ENCODE data around the gene TMEM132D. TPM values are rescaled to one million over a fixed set of nuclear protein-coding genes. Genes with fewer than 3 reads are reported as not detected.

TMEM132D gene
- total RNA-seq, 2 donors from 2014 or later: under 0.01 to 0.26 TPM

DNA sequence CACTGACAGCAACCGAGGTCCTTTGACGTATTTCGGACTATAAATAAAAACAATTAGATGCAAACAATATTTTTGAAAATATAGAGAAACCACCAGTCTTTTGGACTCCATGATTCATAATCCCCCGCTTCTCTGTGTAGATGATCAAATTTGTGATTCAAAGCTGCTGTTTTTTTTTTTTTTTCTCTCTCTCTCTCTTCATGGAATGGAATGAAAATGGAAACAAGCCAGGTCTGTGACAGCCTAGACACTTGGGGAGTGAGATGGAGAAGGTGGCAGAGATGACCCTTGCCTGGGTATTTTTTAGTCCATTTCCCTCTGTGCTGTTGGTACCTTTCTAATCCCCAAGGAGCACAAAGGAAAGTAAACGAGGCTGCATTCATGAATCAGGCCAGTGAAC is 802.0 kb downstream of the TMEM132D start:
- H3K27ac ChIP-seq: no peak overlapping the region
- H3K27me3 ChIP-seq: no peaks in the 10 kb centered on the region
- H3K4me1 ChIP-seq: no peaks in the 10 kb centered on the region
- ATAC-seq (no peak), DNase-seq (no peak)
- 62 to 64% methylated on average over 5 of the region's 5 CpGs for WGBS, 2 donors
- no peak for TF ChIP-seq POLR2A (IDR thresholded peaks at IDR 0.05)
- TF ChIP-seq, protein P1, sequence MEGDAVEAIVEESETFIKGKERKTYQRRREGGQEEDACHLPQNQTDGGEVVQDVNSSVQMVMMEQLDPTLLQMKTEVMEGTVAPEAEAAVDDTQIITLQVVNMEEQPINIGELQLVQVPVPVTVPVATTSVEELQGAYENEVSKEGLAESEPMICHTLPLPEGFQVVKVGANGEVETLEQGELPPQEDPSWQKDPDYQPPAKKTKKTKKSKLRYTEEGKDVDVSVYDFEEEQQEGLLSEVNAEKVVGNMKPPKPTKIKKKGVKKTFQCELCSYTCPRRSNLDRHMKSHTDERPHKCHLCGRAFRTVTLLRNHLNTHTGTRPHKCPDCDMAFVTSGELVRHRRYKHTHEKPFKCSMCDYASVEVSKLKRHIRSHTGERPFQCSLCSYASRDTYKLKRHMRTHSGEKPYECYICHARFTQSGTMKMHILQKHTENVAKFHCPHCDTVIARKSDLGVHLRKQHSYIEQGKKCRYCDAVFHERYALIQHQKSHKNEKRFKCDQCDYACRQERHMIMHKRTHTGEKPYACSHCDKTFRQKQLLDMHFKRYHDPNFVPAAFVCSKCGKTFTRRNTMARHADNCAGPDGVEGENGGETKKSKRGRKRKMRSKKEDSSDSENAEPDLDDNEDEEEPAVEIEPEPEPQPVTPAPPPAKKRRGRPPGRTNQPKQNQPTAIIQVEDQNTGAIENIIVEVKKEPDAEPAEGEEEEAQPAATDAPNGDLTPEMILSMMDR (IDR thresholded peaks at IDR 0.05): no peak
- intact Hi-C loops (cut with DNase I): no loop called here
- no peak overlapping the region for H3K4me3 ChIP-seq
- H3K9me3 ChIP-seq: peaks cover 0 to 4% (median 0%) of the 10 kb centered on the region in 3 donors
- H3K36me3 ChIP-seq (replicated peaks in 1 of 2; ENCODE audit: insufficient read depth in 1 of 2, low read depth in 2 of 2): no peaks in the 10 kb centered on the region

DNA sequence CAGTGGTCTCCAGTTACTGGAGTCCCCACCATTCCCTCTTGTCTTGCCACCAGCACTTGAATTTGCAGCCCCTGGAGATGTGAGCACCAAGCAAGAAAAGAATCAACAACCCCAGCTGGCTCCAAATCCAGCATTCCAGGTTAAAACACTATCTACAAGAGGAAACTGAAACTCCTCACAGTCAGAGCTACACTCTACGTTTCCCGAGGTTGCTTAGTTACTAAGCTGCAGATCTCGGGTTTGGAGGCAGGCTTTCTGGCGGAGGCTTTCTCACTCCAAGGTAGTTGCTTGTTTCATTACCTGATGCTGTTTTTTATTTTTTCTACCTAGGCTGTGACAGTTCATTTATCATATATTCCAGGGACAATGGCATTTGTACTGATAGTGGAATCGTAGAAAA is 802.4 kb downstream of the TMEM132D start:
- peaks cover 0 to under 1% (median 0%) of the 10 kb centered on the region in 3 donors for H3K9me3 ChIP-seq
- WGBS, 2 donors: 42 to 58% methylated on average over 5 of the region's 5 CpGs
- no peaks in the 10 kb centered on the region for H3K4me1 ChIP-seq
- DNase-seq (no peak), ATAC-seq (no peak)
- intact Hi-C loops (cut with DNase I): no loop called here
- TF ChIP-seq, protein P1 (IDR thresholded peaks at IDR 0.05): no peak
- TF ChIP-seq POLR2A (IDR thresholded peaks at IDR 0.05): no peak
- H3K27me3 ChIP-seq: no peaks in the 10 kb centered on the region
- H3K27ac ChIP-seq: no peak overlapping the region
- H3K4me3 ChIP-seq: no peak overlapping the region
- no peaks in the 10 kb centered on the region for H3K36me3 ChIP-seq (replicated peaks in 1 of 2; ENCODE audit: insufficient read depth in 1 of 2, low read depth in 2 of 2)

DNA sequence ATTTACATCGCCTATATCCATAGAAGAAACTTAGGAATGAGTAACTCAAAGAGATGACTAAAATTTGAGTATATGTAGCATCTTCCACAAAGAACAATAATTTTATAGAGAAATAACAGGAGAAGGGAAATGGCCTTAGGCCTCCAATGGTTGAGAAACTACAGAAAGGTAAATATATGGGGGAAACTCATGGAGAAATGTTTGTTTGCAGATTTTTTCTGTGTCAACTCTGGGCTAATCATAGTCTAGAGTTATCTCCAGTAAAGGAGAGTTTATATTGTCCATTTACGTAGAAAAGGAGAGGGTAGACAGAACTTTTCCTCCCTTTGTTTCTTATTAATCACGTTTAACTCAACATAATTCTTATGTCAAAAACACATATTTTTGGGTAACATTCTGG is 806.4 kb downstream of the TMEM132D start:
- no peak overlapping the region for H3K4me3 ChIP-seq
- TF ChIP-seq POLR2A (IDR thresholded peaks at IDR 0.05): no peak
- no peak overlapping the region for H3K27ac ChIP-seq
- no peaks in the 10 kb centered on the region for H3K9me3 ChIP-seq
- intact Hi-C loops (cut with DNase I): no loop called here
- H3K36me3 ChIP-seq (replicated peaks in 1 of 2; ENCODE audit: insufficient read depth in 1 of 2, low read depth in 2 of 2): no peaks in the 10 kb centered on the region
- ATAC-seq (no peak), DNase-seq (no peak)
- no peaks in the 10 kb centered on the region for H3K4me1 ChIP-seq
- WGBS, 2 donors: 58 to 59% methylated on average over 3 of the region's 3 CpGs
- no peaks in the 10 kb centered on the region for H3K27me3 ChIP-seq

DNA sequence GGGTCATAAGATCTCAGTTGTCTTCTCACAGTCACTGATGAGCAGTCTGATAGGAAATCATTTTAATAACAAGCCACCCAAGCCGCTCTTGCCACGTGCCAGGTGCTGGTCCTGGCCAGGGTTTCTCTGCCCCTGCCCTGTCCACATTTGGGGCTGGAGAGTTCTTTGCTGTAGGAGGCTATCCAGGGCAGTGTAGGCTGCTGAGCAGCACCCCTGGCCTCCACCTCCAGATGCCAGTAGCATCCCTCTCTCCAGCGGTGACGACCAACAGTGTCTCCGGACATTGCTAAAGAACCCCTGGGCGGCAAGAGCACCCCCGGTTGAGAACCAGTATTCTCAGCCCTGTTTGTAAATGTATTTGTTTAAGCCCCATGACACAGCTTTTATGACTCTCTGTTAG is 806.9 kb downstream of the TMEM132D start:
- Histone ChIP-seq H3K36me3 (replicated peaks in 1 of 2; ENCODE audit: insufficient read depth in 1 of 2, low read depth in 2 of 2) (no peaks in the 10 kb centered on the region), H3K27me3 (no peaks in the 10 kb centered on the region), H3K4me1 (no peaks in the 10 kb centered on the region), H3K9me3 (no peaks in the 10 kb centered on the region), H3K27ac (no peak overlapping the region), H3K4me3 (no peak overlapping the region)
- DNase-seq (no peak), ATAC-seq (no peak)
- intact Hi-C loops (cut with DNase I): no loop called here
- 70 to 76% methylated on average over 7 of the region's 7 CpGs for WGBS, 2 donors
- no peak for TF ChIP-seq POLR2A (IDR thresholded peaks at IDR 0.05)
- TF ChIP-seq, protein P1 (IDR thresholded peaks at IDR 0.05): no peak

DNA sequence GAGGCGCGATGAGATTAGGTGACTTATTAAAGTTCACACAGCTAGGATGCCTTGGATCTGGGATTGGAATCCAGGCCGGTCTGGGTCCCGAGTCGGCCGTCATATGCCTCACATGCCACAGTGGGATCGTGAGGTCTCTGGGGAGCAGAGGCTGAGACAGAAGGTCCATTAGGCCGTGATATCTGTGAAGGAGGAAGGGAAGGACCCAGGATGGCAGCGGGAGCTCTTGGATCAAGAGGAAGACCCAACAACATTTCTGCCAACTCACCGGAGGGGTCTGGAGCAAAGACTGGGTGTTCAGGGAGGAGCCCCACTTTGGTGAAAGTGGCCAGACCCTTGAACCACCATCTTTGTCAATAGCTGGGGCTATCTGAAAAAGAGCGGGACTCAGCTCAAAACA is 807.6 kb downstream of the TMEM132D start:
- intact Hi-C loops (cut with DNase I): no loop called here
- no peak for ATAC-seq

More for the DNA sequence above, 807.6 kb downstream of the TMEM132D start:
- no peaks in the 10 kb centered on the region for H3K27me3 ChIP-seq
- 80 to 82% methylated on average over 9 to 11 of the region's 11 CpGs for WGBS, 2 donors
- no peak for DNase-seq
- H3K4me1 ChIP-seq: no peaks in the 10 kb centered on the region
- H3K27ac ChIP-seq: no peak overlapping the region
- no peaks in the 10 kb centered on the region for H3K36me3 ChIP-seq (replicated peaks in 1 of 2; ENCODE audit: insufficient read depth in 1 of 2, low read depth in 2 of 2)
- no peak for TF ChIP-seq POLR2A (IDR thresholded peaks at IDR 0.05)
- TF ChIP-seq, protein P1 (IDR thresholded peaks at IDR 0.05): no peak
- no peak overlapping the region for H3K4me3 ChIP-seq
- no peaks in the 10 kb centered on the region for H3K9me3 ChIP-seq

Data from body of pancreas (tissue), 4 donors.